WERI-Rb-1 (cell line): ENCODE measurements around the gene ZNF227.

Experiments
- DNase-seq: peaks from one replicate; pipeline ENCODE4 v3.0.0-alpha.2; 2020
- H3K27ac ChIP-seq: fragments of 250-450 bp; sonication (Bioruptor Pico); 2 replicates; pipeline ENCODE4 v1.5.1; 2020; ENCODE audit warnings: mild to moderate bottlenecking, moderate library complexity
- H3K27me3 ChIP-seq: fragments of 250-450 bp; sonication (Bioruptor Pico); 2 replicates; pipeline ENCODE4 v1.5.1; 2021; ENCODE audit warnings: mild to moderate bottlenecking, low read depth, moderate library complexity; ENCODE audit not compliant: insufficient read depth, severe bottlenecking
- H3K36me3 ChIP-seq: fragments of 250-450 bp; sonication (Bioruptor Pico); 2 replicates; pipeline ENCODE4 v1.5.1; 2020; ENCODE audit warnings: mild to moderate bottlenecking, moderate library complexity
- H3K4me3 ChIP-seq: 2 replicates; pipeline ENCODE4 v1.5.1; 2011; ENCODE audit warnings: low read depth, mild to moderate bottlenecking, control low read depth, low read length
- H3K9me3 ChIP-seq: fragments of 250-450 bp; sonication (Bioruptor Pico); 2 replicates; pipeline ENCODE4 v1.5.1; 2021; ENCODE audit warnings: mild to moderate bottlenecking, moderate library complexity; ENCODE audit not compliant: severe bottlenecking
- TF ChIP-seq, protein P1 (sequence below): IDR thresholded peaks from 2 replicates; pipeline ENCODE4 v1.5.1; 2011; ENCODE audit warnings: low read depth, mild to moderate bottlenecking, control low read depth, inconsistent platforms, low read length

The ZNF227 gene

DNA sequence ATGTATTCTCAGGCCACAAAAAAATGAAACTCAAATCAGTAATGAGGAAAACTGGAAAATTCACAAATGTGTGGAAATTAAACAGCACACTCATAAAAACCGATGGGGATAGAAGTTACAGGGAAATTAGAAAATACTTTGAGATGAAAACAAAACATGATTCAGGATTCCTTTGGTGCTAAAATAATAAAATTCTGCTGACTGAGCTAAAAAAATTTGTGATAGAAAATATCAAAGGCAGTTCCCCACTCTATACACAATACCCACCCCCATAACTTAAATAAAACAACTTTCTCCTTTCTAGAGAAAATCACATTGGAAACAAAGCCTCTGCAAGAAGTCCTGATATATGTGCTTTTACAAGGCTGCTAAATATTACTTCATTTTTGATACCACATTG, 45.8 kb downstream of the ZNF227 start:
- Histone ChIP-seq H3K27me3 (no peaks in the 10 kb centered on the region), H3K36me3 (no peaks in the 10 kb centered on the region), H3K4me3 (no peak overlapping the region), H3K27ac (no peak overlapping the region), H3K9me3 (peaks cover 6% of the 10 kb centered on the region)
- no peak for DNase-seq
- TF ChIP-seq, protein P1, sequence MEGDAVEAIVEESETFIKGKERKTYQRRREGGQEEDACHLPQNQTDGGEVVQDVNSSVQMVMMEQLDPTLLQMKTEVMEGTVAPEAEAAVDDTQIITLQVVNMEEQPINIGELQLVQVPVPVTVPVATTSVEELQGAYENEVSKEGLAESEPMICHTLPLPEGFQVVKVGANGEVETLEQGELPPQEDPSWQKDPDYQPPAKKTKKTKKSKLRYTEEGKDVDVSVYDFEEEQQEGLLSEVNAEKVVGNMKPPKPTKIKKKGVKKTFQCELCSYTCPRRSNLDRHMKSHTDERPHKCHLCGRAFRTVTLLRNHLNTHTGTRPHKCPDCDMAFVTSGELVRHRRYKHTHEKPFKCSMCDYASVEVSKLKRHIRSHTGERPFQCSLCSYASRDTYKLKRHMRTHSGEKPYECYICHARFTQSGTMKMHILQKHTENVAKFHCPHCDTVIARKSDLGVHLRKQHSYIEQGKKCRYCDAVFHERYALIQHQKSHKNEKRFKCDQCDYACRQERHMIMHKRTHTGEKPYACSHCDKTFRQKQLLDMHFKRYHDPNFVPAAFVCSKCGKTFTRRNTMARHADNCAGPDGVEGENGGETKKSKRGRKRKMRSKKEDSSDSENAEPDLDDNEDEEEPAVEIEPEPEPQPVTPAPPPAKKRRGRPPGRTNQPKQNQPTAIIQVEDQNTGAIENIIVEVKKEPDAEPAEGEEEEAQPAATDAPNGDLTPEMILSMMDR = no peak

DNA sequence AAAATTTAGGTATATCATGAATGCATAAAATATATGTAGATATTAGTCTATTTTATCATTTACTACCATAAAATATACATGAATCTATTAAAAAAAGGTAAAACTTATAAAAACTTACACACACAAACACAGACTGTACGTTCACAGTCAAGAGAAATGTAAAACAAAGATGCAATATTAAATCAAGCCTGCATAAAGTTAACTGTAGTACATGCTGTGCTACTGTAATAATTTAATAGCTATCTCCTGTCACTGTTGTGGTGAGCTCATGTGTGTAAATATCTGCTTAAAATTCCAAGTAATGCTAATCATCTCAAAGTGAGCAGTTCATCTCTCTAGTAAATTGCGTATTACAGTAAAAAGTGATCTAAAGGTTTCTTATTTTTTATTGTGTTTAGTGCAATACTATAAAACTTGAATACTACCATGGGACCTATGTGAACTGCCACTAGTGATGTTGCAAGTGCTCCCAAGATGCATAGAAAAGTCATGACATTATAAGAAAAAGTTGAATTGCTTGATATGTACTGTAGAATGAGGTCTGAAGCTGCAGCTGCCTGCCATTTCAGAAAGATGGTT, 46.6 kb downstream of the ZNF227 start:
- no peak for DNase-seq
- Histone ChIP-seq H3K27me3 (no peaks in the 10 kb centered on the region), H3K4me3 (no peak overlapping the region), H3K36me3 (no peaks in the 10 kb centered on the region), H3K9me3 (peaks cover 3% of the 10 kb centered on the region), H3K27ac (no peak overlapping the region)
- TF ChIP-seq, protein P1 = no peak

DNA sequence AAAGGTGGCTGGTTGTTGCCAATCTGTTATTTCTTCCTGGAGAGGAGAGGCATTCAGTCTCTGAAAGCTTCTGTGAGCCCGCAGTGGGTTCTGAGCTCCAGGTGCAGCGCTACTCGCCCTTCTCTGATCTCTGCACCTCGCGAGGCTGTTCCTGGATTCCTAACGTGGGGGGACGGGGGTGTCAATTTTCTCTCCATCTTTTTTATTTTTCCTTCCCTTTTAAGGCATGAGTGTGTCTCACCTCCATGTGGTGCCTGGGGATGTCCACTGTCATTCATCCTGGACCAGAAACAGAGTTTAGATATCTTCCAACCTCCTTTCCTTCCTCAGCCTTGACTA, 48.0 kb downstream of the ZNF227 start:
- Histone ChIP-seq H3K36me3 (no peaks in the 10 kb centered on the region), H3K27me3 (no peaks in the 10 kb centered on the region), H3K4me3 (no peak overlapping the region), H3K9me3 (peaks cover 3% of the 10 kb centered on the region), H3K27ac (no peak overlapping the region)
- TF ChIP-seq, protein P1 = no peak
- DNase-seq = no peak

DNA sequence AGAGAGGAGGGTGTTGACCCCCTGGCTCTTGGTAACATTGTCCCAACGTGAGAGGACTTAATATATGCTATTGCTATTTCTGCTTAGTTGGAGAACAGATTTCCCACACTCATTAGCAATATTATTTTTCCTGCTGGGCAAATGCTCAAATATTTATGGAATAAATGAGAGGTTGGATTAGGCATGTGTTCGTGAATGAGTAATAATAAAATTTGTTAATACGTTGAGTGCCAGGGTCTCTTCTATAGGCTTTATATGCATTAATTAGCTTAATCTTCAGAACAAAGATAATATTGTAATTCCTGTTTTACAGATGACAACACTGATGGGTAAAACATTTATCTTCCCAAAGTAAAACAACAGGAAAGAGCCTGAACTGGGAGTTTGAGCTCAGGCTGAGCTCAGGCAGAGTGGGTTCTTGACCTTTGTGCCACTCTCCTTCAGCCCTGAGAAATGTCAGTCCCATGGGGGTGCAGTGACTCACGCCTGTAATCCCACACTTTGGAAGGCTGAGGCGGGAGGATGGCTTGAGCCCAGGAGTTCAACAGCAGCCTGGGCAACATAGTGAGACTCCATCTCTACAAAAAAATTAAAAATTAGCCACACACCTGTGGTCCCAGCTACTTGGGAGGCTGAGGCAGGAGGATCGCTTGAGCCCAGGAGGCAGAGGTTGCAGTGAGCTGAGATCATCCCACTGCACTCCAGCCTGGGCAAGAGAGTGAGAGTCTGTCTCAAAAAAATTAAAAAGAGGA, 48.5 kb downstream of the ZNF227 start:
- TF ChIP-seq, protein P1 = no peak
- Histone ChIP-seq H3K27ac (no peak overlapping the region), H3K36me3 (no peaks in the 10 kb centered on the region), H3K27me3 (no peaks in the 10 kb centered on the region), H3K4me3 (no peak overlapping the region), H3K9me3 (no peaks in the 10 kb centered on the region)
- DNase-seq = no peak

DNA sequence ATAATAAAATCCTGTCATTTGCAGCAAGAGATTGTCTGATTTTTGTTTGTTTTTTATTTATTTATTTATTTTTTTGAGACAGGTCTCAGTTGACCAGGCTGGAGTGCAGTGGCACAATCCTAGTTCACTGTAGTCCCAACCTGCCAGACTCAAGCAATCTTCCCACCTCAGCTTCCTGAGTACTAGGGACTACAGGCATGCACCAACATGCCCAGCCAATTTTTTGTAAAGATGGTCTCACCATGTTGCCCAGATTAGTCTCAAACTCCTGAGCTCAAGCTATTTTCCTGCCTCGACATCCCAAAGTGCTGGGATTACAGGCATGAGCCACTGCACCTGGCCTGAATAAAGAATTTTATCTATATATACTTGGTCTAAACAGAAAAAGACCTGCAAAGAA, 65.0 kb downstream of the ZNF227 start:
- DNase-seq = no peak
- no peak overlapping the region for H3K4me3 ChIP-seq
- no peaks in the 10 kb centered on the region for H3K27me3 ChIP-seq
- H3K27ac ChIP-seq = no peak overlapping the region
- H3K36me3 ChIP-seq = no peaks in the 10 kb centered on the region
- H3K9me3 ChIP-seq = no peaks in the 10 kb centered on the region
- TF ChIP-seq, protein P1 = no peak

DNA sequence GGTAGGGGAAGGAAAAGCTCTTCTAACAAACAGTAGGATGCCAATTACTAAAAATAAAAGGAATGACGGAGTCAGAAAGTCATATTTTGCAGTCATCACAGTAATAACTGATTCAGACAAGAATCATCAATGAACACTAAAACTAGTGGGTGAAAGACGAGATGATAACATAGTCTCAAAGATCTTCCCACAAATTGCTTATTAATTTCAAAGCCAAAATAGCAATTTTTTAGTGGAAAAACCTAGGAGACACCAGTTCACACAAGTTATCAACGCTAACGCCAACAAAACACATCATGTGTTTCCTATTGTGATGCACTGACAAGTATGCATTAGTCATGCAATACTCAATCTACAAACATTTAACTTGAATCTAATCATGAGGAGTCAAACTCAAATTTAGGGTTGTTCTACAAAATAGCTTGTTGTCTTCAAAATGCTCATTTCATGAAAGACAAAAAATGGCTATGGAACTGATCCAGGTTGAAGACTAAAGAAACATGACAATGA, 65.9 kb downstream of the ZNF227 start:
- H3K4me3 ChIP-seq = no peak overlapping the region
- no peaks in the 10 kb centered on the region for H3K36me3 ChIP-seq
- no peaks in the 10 kb centered on the region for H3K9me3 ChIP-seq

More for the DNA sequence above, 65.9 kb downstream of the ZNF227 start:
- Histone ChIP-seq H3K27me3 (no peaks in the 10 kb centered on the region), H3K27ac (no peak overlapping the region)
- DNase-seq = no peak
- TF ChIP-seq, protein P1 = no peak
